GM19328 (cell line): ENCODE data around the gene NAPB.

Experiments
- ATAC-seq: cut with Tn5 transposase; IDR thresholded peaks from one replicate; pipeline ENCODE4 v1.9.1; 2021; ENCODE audit warnings: mild to moderate bottlenecking, moderate library complexity; ENCODE audit not compliant: unreplicated experiment

NAPB gene

GRCh38 chr20:23438661-23439060, 17.4 kb upstream of the NAPB start:
- no peak for ATAC-seq

DNA sequence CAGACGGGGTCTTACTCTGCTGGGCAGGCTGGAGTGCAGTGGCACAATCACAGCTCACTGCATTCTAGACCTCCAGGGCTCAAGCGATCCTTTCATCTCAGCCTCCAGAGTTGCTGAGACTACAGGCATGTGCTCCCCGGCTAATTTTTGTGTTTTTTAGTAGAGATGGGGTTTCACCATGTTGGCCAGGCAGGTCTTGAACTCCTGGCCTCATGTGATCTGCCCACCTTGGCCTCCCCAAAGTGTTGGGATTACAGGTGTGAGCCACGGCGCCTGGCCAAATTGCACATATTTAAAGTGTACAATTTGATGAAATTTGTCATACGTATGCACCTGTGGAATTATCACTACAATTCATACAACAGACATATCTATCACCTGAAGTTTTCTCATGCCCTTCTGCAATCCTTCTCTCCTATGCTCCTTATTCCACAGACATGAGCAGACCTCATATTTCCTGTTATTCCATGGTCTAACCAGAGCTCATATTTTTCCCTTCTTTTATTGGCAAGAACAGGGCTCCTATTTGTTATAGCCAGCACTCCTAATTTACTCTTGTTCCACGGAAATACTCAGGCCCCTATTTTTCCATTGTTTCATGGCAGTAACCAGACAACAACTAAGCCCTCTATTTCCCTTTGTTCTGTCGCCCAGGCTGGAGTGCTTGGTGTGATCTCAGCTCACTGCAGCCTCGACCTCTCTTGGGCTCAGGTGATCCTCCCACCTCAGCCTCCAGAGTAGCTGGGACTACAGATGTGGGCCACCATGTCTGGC, 16.0 kb upstream of the NAPB start:
- ATAC-seq, result no peak

GRCh38 chr20:23436681-23437080, 15.4 kb upstream of the NAPB start:
- ATAC-seq, result no peak

DNA sequence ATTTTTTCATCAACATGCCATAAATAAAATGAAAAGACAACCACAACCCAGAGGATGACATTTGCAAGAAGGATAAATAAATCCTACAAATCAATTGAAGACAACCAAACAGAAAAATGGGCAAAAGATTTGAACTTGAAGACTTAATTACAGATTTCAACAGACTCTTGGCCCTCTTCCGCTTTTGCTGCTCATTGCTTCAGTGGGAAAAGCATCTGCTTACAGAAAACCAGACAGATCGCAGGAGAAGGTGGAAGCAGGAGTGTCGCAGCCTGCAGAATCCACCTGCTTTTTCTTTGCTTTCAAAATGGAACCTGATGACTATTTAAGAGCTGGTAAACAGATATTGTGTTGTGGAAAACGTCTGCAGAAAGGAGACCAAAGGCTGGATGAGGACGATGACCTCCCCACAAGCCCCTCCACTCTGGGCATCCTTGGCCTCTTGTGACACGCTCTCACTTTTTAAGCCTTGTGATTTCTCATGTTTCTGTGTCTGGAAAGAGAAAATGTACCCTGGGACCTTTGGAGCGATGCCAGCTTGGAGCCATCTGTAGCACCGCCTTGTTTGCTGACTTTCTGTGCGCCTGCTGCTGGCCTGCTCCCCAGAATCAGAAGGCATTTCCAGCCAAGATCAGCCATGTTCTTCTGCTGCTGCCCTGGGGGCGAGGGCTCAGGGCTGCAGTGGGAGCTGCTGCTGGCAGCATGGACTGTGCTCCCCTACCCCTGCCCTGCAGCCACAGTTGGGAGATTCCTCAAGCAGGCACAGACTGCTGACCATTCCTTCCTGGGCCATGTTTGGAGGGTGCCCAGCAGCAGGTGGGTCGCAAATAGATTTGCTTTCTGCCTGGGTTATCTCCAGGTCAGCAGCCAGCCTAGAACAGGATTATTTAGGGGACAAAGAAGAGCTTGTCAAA, 14.6 kb upstream of the NAPB start:
- no peak for ATAC-seq

DNA sequence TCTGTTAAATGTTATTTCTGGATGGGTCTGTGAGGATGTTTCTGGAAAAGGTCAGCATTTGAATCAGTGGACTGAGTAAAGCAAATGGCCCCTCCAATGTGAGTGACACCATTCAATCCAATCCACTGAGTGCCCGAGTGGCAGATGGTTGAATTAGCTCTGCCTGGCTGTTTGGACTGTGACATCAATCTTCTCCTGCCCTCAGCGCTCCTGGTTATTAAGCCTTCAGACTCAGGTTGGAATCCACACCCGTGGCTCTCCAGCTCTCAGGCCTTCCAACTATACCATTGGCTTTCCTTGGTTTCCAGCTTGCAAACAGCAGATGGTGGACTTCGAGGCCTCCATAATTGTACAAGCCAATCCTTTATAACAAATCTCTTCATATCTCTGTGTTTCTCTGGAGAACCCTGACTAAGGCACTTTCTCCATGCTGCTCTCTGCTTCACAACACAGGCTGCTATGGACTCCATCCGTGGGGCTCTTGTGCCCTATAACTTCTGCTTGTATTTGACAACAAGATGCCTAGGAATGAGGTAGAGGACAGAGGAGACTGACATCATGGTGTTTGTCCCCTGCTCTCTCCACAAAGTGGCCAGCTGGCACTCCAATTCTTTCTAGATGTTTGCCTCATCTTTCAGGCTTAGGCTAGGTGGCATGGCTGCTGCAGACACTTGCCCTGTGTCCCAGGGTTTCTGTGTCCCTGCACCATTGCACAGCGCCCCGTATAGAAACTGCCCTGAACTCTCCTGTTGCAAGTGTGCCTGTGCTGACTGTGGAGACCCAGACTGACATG, 13.4 kb upstream of the NAPB start:
- ATAC-seq, result no peak

- ATAC-seq, result no peak
Observed at GRCh38 chr20:23433628-23434027, 12.3 kb upstream of the NAPB start.

DNA sequence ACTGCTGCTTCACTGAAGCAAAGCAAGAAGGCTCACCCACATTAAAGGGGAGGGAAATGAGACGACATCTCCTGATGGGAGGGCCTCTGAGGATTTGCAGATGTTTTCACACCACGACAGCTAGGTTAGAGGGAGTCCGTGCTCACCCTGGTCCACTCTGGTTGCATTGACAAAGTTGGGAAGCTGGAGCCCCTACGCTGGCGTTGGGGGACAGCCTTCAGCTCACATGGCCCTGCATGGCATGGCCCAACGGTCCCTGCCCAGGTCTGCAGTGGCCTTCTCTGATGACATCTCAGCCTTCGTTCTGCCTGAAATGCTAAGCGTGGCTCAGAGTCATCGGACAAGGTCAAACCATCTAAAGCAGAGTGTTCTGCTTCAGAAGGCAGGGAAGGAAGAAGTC, 3.8 kb upstream of the NAPB start:
- ATAC-seq, result no peak

DNA sequence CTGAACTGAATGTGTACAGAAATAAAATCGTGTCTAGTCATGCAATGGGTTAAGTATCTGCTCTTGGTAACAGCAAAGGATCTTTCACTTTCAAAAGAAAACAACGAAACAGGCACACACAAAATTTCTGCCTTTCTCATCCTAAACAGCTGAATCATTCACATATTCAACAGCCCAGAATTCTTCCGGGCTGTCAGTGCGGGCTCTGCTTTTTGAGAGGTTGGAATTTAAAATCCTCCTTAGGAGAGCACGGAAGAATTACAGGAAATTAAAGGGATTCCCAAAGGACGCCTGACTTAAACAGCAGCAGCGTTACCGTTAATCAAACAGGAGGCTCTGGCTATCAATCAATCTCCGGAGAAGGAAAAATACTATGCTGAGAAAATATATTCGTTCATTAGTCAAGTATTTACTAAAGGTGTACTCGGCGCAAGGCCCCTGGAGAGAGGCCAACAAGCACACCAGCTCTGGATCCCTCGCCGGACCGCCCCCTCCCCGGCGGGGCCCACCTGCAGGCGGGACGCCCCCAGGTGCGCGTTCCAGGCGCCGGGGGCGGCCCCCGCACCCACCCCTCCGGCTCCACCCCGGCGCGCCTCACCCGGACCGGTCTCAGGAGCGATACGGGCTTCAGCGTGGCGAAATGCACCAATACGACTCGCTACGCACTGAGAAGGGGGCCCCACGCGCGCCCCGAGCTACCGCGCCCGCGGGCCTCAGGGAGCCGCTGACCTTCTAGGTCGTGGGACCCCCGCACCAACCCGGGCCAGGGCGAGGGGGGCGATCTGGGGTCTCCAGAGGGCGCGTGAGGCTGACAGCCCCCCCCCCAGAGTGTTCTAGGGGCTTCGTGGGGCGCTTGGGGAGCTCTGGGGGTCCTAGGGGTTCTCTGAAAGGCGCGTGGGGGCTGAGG, 1.0 kb downstream of the NAPB start:
- ATAC-seq, result no peak

DNA sequence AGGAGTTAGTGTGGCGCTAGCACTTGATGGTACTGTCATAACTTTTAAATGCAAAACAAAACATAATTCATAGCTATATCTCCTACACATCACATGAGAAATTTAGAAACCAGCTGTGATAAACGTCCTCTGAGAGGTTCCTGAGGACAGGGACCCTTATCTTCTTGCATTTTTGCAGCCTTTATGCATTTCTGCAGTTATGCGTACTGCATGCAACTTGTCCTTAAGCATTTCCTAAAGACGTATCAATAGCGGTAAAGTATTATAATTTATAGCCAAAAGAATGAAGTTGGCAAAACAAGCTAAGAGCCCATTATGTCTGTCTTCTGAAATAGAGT, 1.7 kb downstream of the NAPB start:
- no peak for ATAC-seq

DNA sequence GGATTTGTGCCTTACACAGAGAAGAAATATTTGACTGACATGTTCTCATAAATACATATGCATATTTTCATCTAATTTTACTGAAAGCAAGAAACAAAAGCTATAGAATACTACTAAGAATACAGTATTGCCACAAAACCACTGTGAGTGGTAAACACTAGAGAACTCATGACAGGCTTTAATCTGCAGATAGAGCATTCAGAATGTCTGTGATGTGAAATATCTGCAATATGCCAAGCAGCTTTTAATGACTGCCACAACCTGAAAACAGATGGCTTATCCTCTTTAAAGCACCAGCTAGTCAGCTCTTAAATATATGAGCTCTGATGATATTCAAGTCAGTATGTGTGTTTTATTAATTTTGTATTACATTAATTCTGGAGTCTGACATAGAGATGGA, 3.4 kb downstream of the NAPB start:
- no peak for ATAC-seq

- ATAC-seq, result no peak
Observed at GRCh38 chr20:23415959-23416583, 5.2 kb downstream of the NAPB start.

- no peak for ATAC-seq
Observed at GRCh38 chr20:23415555-23415954, 5.7 kb downstream of the NAPB start.

- no peak for ATAC-seq
Observed at GRCh38 chr20:23414526-23415188, 6.6 kb downstream of the NAPB start.

DNA sequence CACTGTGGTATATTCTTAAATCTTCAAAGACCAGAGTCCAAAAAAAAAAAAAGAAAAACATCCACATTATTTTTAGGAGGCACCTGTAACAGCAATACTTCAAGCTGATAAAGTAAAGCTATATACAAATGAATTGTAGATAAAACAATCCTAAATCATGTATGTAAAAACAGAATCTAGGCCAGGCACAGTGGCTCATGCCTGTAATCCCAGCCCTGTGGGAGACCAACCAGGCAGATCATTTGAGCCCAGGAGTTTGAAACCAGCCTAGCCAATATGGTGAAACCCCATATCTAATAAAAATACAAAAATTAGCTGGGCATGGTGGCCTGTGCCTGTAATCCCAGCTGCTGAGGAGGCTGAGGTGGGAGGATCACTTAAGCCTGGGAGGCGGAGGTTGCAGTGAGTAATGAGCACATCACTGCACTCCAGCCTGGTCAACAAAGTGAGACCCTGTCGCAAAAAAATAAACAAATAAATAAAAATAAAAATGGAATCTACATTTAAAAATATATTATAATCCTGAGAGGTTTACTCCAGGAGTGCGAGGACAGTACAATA, 7.3 kb downstream of the NAPB start:
- ATAC-seq, result no peak

- no peak for ATAC-seq
Observed at GRCh38 chr20:23412026-23412425, 9.3 kb downstream of the NAPB start.

DNA sequence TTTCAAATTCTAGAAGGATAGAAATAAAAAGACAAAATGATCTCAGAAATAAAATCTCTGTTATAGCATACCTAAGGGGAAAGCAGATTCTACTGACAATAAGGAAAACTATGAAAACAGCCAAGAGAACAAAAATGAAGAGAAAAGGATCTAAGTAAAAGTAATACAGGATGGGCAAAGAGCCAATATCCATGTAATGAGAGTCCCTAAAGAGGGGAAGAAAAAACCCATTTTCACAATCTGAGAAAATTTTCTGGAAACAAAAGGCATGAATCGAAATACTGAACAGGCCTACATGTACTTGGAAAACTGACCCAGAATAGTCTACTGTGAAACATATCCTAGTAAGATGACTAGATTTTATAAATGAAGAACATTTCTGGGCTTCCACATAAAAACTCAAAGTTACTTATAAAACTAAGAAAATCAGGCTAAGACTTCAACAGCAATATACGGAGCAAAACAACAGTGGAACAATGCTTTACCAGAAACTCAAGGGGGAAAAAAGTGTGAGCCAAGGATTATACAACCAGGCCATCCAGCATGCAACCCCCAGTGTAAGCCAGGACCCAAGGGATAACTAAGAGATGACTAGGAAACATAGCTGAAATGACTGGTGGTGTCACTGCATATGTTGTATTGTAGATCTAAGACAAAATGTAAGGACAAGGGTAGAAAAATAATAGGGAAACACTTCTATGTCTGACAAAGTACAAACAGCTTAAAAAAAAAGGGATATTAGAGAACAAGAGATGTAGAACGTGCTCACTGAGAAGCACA, 10.2 kb downstream of the NAPB start:
- ATAC-seq, result no peak

DNA sequence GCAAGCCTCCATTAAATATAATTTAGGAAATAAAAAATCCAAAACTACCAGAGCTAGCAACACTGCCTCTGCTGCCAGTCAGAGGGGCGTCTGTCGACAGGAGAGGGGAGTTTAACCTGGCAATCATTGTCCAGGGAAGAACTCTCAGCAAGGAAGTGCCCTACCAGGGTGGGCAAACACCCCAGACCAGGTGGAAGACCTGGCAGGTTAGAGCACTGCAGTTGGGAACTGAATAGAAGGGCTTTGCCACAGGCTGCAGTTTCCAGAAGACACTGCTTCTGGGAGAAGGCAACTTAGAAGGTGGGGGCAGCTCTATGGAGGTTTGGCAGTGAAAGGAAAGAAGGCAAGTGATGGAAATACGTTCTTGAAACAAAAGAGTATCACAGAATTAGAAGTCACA, 11.5 kb downstream of the NAPB start:
- ATAC-seq, result no peak

DNA sequence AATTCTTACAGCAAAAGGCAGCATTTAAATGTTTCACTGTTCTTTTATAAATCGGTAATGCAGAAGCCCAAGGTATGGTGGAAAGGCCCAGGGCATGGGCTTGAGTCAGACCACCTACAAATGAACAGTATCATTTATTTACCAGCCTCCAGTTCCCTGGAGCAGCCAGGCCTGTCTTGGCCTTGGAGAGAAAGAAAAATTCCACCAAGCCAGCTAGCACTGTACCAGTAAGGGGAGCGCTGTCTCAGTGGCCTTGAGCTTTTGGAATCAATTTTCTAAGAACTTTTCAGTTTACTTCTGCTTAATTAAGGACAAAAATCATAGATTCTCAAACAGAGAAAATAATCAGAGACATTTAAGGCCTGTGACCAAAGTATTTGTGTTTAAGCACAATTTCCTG, 12.3 kb downstream of the NAPB start:
- ATAC-seq, result no peak
